Measurements from ENCODE around the gene LYPD4. TPM values are rescaled to one million over a fixed set of nuclear protein-coding genes. Genes with fewer than 3 reads are reported as not detected.

Gene LYPD4
- total and polyA plus RNA-seq, 2 donors (not counting 1 experiment from before 2014, with no cell fraction given) = not detected

DNA sequence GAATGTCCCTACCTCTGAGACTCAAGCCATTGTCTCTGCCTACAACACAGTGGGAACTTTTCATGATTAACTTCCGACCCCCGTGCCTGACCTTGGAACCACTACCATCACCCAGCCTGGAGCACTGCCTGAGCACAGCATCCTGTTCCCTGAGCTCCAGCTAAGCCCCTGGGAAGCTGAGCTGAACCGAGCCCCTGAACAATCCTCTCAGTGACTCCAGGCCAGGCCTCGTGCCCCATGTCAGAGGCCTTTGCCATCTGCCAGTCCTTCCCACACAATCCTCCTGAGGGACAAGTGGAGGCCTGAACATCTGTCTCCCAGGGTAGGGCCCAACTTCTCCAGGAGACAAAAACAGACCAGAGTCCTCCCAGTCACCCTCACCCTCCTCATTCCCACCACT lies 30.6 kb downstream of the LYPD4 start:
- no peak for ATAC-seq (ENCODE audit: low read depth)
- Mint-ChIP-seq H3K4me1 (peaks cover 18% of the 10 kb centered on the region), H3K4me3 (no peak overlapping the region), H3K27me3 (no peaks in the 10 kb centered on the region), H3K27ac (no peak overlapping the region), H3K9me3 (ENCODE audit: insufficient read depth) (no peaks in the 10 kb centered on the region)
- H4K20me1 ChIP-seq (ENCODE audit: control insufficient read depth, insufficient read depth, low read length, poor library complexity, severe bottlenecking) = no peaks in the 10 kb centered on the region
- POLR2A ChIA-PET = no interaction called here
- DNase-seq = no peak
- no peaks in the 10 kb centered on the region for H3K79me2 ChIP-seq (ENCODE audit: control insufficient read depth, insufficient read depth, low read length)
- no peak overlapping the region for H3K4me2 ChIP-seq (replicated peaks; ENCODE audit: low read depth, low read length, poor library complexity, severe bottlenecking)
- no peak overlapping the region for H3K27ac ChIP-seq (ENCODE audit: low read length in 2 of 2)
- CTCF ChIA-PET = interaction anchor here (1.1 to 1.6 kb wide), 3 partner anchors 18 to 60 kb away, joined by 3 to 4 read pairs (median 3); no protein-coding TSS in a partner anchor
- no peak overlapping the region for H3K4me3 ChIP-seq (ENCODE audit: control extremely low read depth in 1 of 5, extremely low read depth in 1 of 5, insufficient read depth in 1 of 5, low read depth in 2 of 5, low read length in 4 of 5)
- 90% methylated on average over 4 of the region's 4 CpGs for WGBS (ENCODE audit: insufficient coverage)
- TF ChIP-seq, protein P1, sequence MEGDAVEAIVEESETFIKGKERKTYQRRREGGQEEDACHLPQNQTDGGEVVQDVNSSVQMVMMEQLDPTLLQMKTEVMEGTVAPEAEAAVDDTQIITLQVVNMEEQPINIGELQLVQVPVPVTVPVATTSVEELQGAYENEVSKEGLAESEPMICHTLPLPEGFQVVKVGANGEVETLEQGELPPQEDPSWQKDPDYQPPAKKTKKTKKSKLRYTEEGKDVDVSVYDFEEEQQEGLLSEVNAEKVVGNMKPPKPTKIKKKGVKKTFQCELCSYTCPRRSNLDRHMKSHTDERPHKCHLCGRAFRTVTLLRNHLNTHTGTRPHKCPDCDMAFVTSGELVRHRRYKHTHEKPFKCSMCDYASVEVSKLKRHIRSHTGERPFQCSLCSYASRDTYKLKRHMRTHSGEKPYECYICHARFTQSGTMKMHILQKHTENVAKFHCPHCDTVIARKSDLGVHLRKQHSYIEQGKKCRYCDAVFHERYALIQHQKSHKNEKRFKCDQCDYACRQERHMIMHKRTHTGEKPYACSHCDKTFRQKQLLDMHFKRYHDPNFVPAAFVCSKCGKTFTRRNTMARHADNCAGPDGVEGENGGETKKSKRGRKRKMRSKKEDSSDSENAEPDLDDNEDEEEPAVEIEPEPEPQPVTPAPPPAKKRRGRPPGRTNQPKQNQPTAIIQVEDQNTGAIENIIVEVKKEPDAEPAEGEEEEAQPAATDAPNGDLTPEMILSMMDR (IDR thresholded peaks at IDR 0.05) = no peak
- TF ChIP-seq EZH2 (IDR thresholded peaks at IDR 0.05; ENCODE audit: borderline replicate concordance, insufficient read depth, low read depth, low read length, poor library complexity, severe bottlenecking) = no peak
- no peaks in the 10 kb centered on the region for H3K36me3 ChIP-seq (replicated peaks in 1 of 2; ENCODE audit: control extremely low read depth in 1 of 2, control insufficient read depth in 1 of 2, extremely low read depth in 1 of 2, insufficient read depth in 2 of 2, low read length in 1 of 2)
- intact Hi-C loops (cut with micrococcal nuclease) = no loop called here
- peaks cover 10 to 21% of the 10 kb centered on the region in 2 donors for H3K4me1 ChIP-seq (ENCODE audit: control insufficient read depth in 2 of 2, insufficient read depth in 2 of 2, low read length in 2 of 2)
- H3K9ac ChIP-seq (ENCODE audit: low read length) = no peak overlapping the region
- H3K9me3 ChIP-seq (ENCODE audit: control extremely low read depth in 1 of 3, control insufficient read depth in 2 of 3, insufficient read depth in 1 of 3, low read length in 2 of 3) = no peaks in the 10 kb centered on the region
- no peak overlapping the region for H2AFZ ChIP-seq (ENCODE audit: insufficient read depth, low read depth, low read length, poor library complexity, severe bottlenecking)
- H3K27me3 ChIP-seq (replicated peaks in 1 of 4; ENCODE audit: control extremely low read depth in 1 of 4, control insufficient read depth in 3 of 4, insufficient read depth in 4 of 4, low read length in 3 of 4) = no peaks in the 10 kb centered on the region

DNA sequence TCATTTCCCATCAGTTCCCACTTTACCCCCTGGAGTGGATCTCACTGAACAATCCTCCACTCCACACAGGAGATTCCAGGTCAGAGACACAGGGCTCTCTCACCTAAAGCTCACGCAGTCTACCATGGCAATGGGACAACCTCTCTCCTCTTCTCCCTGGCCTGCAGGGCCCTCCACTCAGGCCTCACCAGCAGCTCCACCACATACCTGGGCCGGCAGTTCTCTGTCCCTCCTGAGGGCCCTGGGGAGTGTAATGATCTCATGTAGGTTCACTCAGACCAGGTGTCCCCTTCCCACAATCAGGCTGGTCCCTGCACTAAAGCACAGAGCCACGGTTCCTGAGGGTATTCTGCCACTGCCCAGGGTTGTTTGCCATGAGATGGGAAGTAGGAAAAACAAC lies 32.5 kb downstream of the LYPD4 start:
- Histone ChIP-seq H3K4me1 (ENCODE audit: control insufficient read depth in 2 of 2, insufficient read depth in 2 of 2, low read length in 2 of 2) (peaks cover 10 to 25% of the 10 kb centered on the region in 2 donors), H3K4me3 (ENCODE audit: control extremely low read depth in 1 of 5, extremely low read depth in 1 of 5, insufficient read depth in 1 of 5, low read depth in 2 of 5, low read length in 4 of 5) (no peak overlapping the region), H4K20me1 (ENCODE audit: control insufficient read depth, insufficient read depth, low read length, poor library complexity, severe bottlenecking) (no peaks in the 10 kb centered on the region), H3K27me3 (replicated peaks in 1 of 4; ENCODE audit: control extremely low read depth in 1 of 4, control insufficient read depth in 3 of 4, insufficient read depth in 4 of 4, low read length in 3 of 4) (no peaks in the 10 kb centered on the region), H3K4me2 (replicated peaks; ENCODE audit: low read depth, low read length, poor library complexity, severe bottlenecking) (no peak overlapping the region), H3K9me3 (ENCODE audit: control extremely low read depth in 1 of 3, control insufficient read depth in 2 of 3, insufficient read depth in 1 of 3, low read length in 2 of 3) (no peaks in the 10 kb centered on the region), H3K27ac (ENCODE audit: low read length in 2 of 2) (no peak overlapping the region), H3K36me3 (replicated peaks in 1 of 2; ENCODE audit: control extremely low read depth in 1 of 2, control insufficient read depth in 1 of 2, extremely low read depth in 1 of 2, insufficient read depth in 2 of 2, low read length in 1 of 2) (no peaks in the 10 kb centered on the region), H2AFZ (ENCODE audit: insufficient read depth, low read depth, low read length, poor library complexity, severe bottlenecking) (no peak overlapping the region), H3K9ac (ENCODE audit: low read length) (no peak overlapping the region), H3K79me2 (ENCODE audit: control insufficient read depth, insufficient read depth, low read length) (no peaks in the 10 kb centered on the region)
- intact Hi-C loops (cut with micrococcal nuclease) = no loop called here
- no peaks in the 10 kb centered on the region for H3K27me3 Mint-ChIP-seq
- ChIA-PET CTCF (interaction anchor here (1.0 to 2.7 kb wide), 4 partner anchors 9 to 18 kb away, joined by 3 to 13 read pairs (median 8); partner anchors contain the start of gene CEACAM3), POLR2A (no interaction called here)
- ATAC-seq (ENCODE audit: low read depth) = no peak
- H3K9me3 Mint-ChIP-seq (ENCODE audit: insufficient read depth) = no peaks in the 10 kb centered on the region
- H3K27ac Mint-ChIP-seq = no peak overlapping the region
- peaks cover 18% of the 10 kb centered on the region for H3K4me1 Mint-ChIP-seq
- WGBS (ENCODE audit: insufficient coverage) = 100% methylated on average over 1 of the region's 3 CpGs
- TF ChIP-seq, protein P1 (IDR thresholded peaks at IDR 0.05) = no peak
- TF ChIP-seq EZH2 (IDR thresholded peaks at IDR 0.05; ENCODE audit: borderline replicate concordance, insufficient read depth, low read depth, low read length, poor library complexity, severe bottlenecking) = no peak
- no peak overlapping the region for H3K4me3 Mint-ChIP-seq
- no peak for DNase-seq
